HG02678 (cell line): ENCODE data around the gene GPR65.
"Not testable (repeated sequence)": the region's sequence is repeated elsewhere in the genome, so short reads cannot be mapped to it uniquely, and the experiment has no call there.

Experiments used
- ATAC-seq: cut with Tn5 transposase; IDR thresholded peaks from one replicate; pipeline ENCODE4 v1.9.1; 2021; ENCODE audit warnings: mild to moderate bottlenecking, moderate library complexity; ENCODE audit not compliant: unreplicated experiment

GPR65 gene

GRCh38 chr14:88003425-88003824 lies 1.5 kb upstream of the GPR65 start:
- no peak for ATAC-seq

GRCh38 chr14:88004506-88005036 lies 364 bp upstream of the GPR65 start:
- no peak for ATAC-seq

GRCh38 chr14:88005978-88006851 lies 1.3 kb downstream of the GPR65 start:
- peak; percentile 88 for ATAC-seq

GRCh38 chr14:88007608-88008007 lies 2.7 kb downstream of the GPR65 start:
- no peak for ATAC-seq

- ATAC-seq = no peak
These were observed 3.3 kb downstream of the GPR65 start for GRCh38 chr14:88008039-88008742.

GRCh38 chr14:88009486-88009885 lies 4.6 kb downstream of the GPR65 start:
- ATAC-seq = no peak

- no peak for ATAC-seq
These were observed 5.4 kb downstream of the GPR65 start for GRCh38 chr14:88010331-88010730.

GRCh38 chr14:88012495-88012894 lies 7.6 kb downstream of the GPR65 start:
- no peak for ATAC-seq

GRCh38 chr14:88013750-88014349 lies 8.9 kb downstream of the GPR65 start:
- peak; percentile 91 for ATAC-seq

GRCh38 chr14:88016768-88017167 lies 11.8 kb downstream of the GPR65 start:
- ATAC-seq = no peak

- no peak for ATAC-seq
These were observed 12.6 kb downstream of the GPR65 start for GRCh38 chr14:88017535-88017934.

GRCh38 chr14:88023658-88024187 lies 18.8 kb downstream of the GPR65 start:
- no peak for ATAC-seq

GRCh38 chr14:88024252-88025086 lies 19.5 kb downstream of the GPR65 start:
- ATAC-seq = not testable (repeated sequence)

GRCh38 chr14:88025313-88025712 lies 20.4 kb downstream of the GPR65 start:
- no peak for ATAC-seq

GRCh38 chr14:88026890-88027289 lies 22.0 kb downstream of the GPR65 start:
- ATAC-seq = peak; percentile 67

GRCh38 chr14:88029500-88029899 lies 24.6 kb downstream of the GPR65 start:
- no peak for ATAC-seq

GRCh38 chr14:88030079-88030478 lies 25.1 kb downstream of the GPR65 start:
- no peak for ATAC-seq

GRCh38 chr14:88030892-88031291 lies 26.0 kb downstream of the GPR65 start:
- ATAC-seq = no peak

- ATAC-seq = no peak
These were observed 27.4 kb downstream of the GPR65 start for GRCh38 chr14:88032373-88032772.

GRCh38 chr14:88034076-88034475 lies 29.1 kb downstream of the GPR65 start:
- no peak for ATAC-seq
